HepG2 (cell line): Measurements from ENCODE around the gene SHISA6. TPM values are rescaled to one million over a fixed set of nuclear protein-coding genes. Genes with fewer than 3 reads are reported as not detected.

Experiments used
- ADNP ChIP-seq: sonication (generic); formaldehyde crosslinking; IDR thresholded peaks from 2 replicates; pipeline ENCODE4 v1.4.0; 2020; ENCODE audit warnings: missing genetic modification reagents
- FOSL1 ChIP-seq: sonication (generic); formaldehyde crosslinking; IDR thresholded peaks from 2 replicates; pipeline ENCODE4 v1.9.0; 2021; ENCODE audit warnings: missing genetic modification reagents, borderline replicate concordance
- KAT7 ChIP-seq: IDR thresholded peaks from 2 replicates; pipeline ENCODE4 v1.6.1; 2018; ENCODE audit warnings: borderline replicate concordance, missing compliant biosample characterization
- KLF15 ChIP-seq: sonication (generic); formaldehyde crosslinking; IDR thresholded peaks from 2 replicates; pipeline ENCODE4 v1.8.1; 2023; ENCODE audit warnings: borderline replicate concordance, mild to moderate bottlenecking, inconsistent platforms, missing genetic modification reagents, mixed read lengths
- PHF8 ChIP-seq: sonication (generic); formaldehyde crosslinking; IDR thresholded peaks from 2 replicates; pipeline ENCODE4 v1.5.0; 2020; ENCODE audit warnings: missing genetic modification reagents
- ZNF672 ChIP-seq: sonication (generic); formaldehyde crosslinking; IDR thresholded peaks from 2 replicates; pipeline ENCODE4 v1.8.1; 2022; ENCODE audit warnings: missing genetic modification reagents
- polyA plus RNA-seq, 8 experiments: library from polyadenylated mRNA; depleted of rRNA in 3 of 8; stranded (reverse) in 7 of 8; unstranded in 1 of 8; fragments of >200 nt; fragmentation: Illumina TruSeq in 4 of 8; extraction: Trizol in 4 of 8; gene quantifications; 2 replicates each; pipeline versions ENCODE4 v1.2.1 to v1.2.3, GENCODE V29; 2011 to 2016; ENCODE audit warnings: low read depth in 4 of 8, missing spikeins in 1 of 8, mixed read lengths in 1 of 8; ENCODE audit not compliant: insufficient read depth in 1 of 8
- total RNA-seq, 5 experiments: library from RNA; depleted of rRNA; stranded (reverse); fragments of >200 nt; fragmentation: Illumina TruSeq; extraction: Trizol; gene quantifications; 2 replicates each; pipeline ENCODE4 v1.2.3, GENCODE V29; 2016; ENCODE audit warnings: low read depth in 1 of 5
- TF ChIP-seq, protein P1 (sequence below): sonication (generic); formaldehyde crosslinking; conservative IDR thresholded peaks from 2 replicates; pipeline ENCODE4 v1.4.0; 2020; ENCODE audit warnings: mild to moderate bottlenecking, missing genetic modification reagents, moderate library complexity
- TF ChIP-seq, protein P2 (sequence below): sonication (generic); formaldehyde crosslinking; IDR thresholded peaks from 2 replicates; pipeline ENCODE4 v1.5.0; 2020; ENCODE audit warnings: mild to moderate bottlenecking, missing genetic modification reagents
- TF ChIP-seq, protein P3 (sequence below): sonication (generic); formaldehyde crosslinking; IDR thresholded peaks from 2 replicates; pipeline ENCODE4 v1.4.0; 2020; ENCODE audit warnings: mild to moderate bottlenecking, missing genetic modification reagents
- TF ChIP-seq, protein P4 (sequence below): sonication (generic); formaldehyde crosslinking; IDR thresholded peaks from 2 replicates; pipeline ENCODE4 v1.8.1; 2023; ENCODE audit warnings: mild to moderate bottlenecking, missing genetic modification reagents

SHISA6 gene
- total and polyA plus RNA-seq, 2 of the 13 experiments (the other 11 are each of a cell fraction or from before 2014, with no cell fraction given): not detected

DNA sequence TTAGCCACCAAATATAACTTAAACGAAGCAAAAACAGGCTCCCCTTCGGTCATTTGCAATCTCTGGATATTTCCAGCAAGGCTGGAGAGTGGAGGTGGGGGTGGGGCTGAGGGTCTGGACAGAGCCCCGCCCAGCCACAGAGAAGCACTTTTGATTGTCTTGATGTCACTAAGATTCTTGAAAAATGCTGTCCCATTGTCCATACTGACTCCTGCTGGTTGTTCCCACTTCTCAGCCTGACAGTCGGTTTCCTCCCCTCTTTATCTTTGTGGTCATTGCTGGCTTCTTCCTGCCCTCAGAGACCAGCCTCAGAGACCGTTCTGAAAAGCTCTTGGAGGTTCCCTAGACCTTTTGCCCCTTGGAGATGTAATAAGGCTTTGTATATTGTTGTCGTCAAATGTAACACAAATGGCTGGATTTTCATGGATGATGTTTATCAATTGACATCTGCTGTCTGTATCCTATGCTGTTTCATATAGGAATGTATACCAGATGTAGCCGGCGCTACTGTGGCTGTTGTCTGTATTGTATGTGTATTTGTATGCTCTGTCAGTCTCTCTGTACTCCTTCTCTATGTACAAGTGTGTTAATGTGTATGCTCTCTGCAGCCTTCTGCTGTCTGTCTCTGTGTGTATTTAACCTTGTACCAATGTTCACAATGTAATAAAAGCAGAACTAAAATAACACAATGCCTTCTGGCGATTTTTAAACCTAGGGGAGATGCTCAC, 262.5 kb downstream of the SHISA6 start (continued):
- TF ChIP-seq, protein P1, sequence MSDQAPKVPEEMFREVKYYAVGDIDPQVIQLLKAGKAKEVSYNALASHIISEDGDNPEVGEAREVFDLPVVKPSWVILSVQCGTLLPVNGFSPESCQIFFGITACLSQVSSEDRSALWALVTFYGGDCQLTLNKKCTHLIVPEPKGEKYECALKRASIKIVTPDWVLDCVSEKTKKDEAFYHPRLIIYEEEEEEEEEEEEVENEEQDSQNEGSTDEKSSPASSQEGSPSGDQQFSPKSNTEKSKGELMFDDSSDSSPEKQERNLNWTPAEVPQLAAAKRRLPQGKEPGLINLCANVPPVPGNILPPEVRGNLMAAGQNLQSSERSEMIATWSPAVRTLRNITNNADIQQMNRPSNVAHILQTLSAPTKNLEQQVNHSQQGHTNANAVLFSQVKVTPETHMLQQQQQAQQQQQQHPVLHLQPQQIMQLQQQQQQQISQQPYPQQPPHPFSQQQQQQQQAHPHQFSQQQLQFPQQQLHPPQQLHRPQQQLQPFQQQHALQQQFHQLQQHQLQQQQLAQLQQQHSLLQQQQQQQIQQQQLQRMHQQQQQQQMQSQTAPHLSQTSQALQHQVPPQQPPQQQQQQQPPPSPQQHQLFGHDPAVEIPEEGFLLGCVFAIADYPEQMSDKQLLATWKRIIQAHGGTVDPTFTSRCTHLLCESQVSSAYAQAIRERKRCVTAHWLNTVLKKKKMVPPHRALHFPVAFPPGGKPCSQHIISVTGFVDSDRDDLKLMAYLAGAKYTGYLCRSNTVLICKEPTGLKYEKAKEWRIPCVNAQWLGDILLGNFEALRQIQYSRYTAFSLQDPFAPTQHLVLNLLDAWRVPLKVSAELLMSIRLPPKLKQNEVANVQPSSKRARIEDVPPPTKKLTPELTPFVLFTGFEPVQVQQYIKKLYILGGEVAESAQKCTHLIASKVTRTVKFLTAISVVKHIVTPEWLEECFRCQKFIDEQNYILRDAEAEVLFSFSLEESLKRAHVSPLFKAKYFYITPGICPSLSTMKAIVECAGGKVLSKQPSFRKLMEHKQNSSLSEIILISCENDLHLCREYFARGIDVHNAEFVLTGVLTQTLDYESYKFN (CRISPR knock-in tag): no peak
- TF ChIP-seq, protein P2, sequence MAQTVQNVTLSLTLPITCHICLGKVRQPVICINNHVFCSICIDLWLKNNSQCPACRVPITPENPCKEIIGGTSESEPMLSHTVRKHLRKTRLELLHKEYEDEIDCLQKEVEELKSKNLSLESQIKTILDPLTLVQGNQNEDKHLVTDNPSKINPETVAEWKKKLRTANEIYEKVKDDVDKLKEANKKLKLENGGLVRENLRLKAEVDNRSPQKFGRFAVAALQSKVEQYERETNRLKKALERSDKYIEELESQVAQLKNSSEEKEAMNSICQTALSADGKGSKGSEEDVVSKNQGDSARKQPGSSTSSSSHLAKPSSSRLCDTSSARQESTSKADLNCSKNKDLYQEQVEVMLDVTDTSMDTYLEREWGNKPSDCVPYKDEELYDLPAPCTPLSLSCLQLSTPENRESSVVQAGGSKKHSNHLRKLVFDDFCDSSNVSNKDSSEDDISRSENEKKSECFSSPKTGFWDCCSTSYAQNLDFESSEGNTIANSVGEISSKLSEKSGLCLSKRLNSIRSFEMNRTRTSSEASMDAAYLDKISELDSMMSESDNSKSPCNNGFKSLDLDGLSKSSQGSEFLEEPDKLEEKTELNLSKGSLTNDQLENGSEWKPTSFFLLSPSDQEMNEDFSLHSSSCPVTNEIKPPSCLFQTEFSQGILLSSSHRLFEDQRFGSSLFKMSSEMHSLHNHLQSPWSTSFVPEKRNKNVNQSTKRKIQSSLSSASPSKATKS (CRISPR knock-in tag): no peak
- TF ChIP-seq FOSL1 (CRISPR knock-in tag): no peak
- TF ChIP-seq, protein P3, sequence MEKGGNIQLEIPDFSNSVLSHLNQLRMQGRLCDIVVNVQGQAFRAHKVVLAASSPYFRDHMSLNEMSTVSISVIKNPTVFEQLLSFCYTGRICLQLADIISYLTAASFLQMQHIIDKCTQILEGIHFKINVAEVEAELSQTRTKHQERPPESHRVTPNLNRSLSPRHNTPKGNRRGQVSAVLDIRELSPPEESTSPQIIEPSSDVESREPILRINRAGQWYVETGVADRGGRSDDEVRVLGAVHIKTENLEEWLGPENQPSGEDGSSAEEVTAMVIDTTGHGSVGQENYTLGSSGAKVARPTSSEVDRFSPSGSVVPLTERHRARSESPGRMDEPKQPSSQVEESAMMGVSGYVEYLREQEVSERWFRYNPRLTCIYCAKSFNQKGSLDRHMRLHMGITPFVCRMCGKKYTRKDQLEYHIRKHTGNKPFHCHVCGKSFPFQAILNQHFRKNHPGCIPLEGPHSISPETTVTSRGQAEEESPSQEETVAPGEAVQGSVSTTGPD (CRISPR knock-in tag): no peak
- TF ChIP-seq, protein P4, sequence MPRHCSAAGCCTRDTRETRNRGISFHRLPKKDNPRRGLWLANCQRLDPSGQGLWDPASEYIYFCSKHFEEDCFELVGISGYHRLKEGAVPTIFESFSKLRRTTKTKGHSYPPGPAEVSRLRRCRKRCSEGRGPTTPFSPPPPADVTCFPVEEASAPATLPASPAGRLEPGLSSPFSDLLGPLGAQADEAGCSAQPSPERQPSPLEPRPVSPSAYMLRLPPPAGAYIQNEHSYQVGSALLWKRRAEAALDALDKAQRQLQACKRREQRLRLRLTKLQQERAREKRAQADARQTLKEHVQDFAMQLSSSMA: no peak
- TF ChIP-seq KAT7 (CRISPR knock-in tag): no peak
- TF ChIP-seq ADNP (CRISPR knock-in tag): no peak
- no peak for TF ChIP-seq KLF15 (CRISPR knock-in tag)
- no peak for TF ChIP-seq ZNF672 (CRISPR knock-in tag)
- no peak for TF ChIP-seq PHF8 (CRISPR knock-in tag)
